ENCODE results near the gene AXDND1. TPM values are rescaled to one million over a fixed set of nuclear protein-coding genes. Genes with fewer than 3 reads are reported as not detected.
"Not testable (repeated sequence)": the region's sequence is repeated elsewhere in the genome, so short reads cannot be mapped to it uniquely, and the experiment has no call there.

AXDND1 gene
- total RNA-seq, 2 donors from 2014 or later, result not detected

DNA sequence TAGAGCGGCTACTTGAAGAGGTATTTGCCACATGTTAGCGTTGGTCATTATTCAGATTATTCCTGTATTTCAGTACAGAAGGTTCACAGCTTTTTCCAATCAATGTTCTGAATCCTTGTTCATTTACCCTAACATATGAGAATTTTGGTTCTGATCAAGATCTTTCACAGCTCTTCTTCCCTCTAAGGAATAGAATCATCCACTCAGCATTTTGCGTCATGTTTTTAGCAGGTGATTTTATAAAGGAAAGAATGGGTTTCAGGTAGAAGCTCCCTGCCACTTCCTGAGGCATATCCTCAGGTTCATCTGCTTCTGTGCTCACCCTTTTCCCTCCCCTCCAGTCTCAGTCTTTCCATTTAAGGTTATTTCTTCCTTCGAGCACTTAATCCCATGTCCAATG is 143.6 kb downstream of the AXDND1 start:
- ATAC-seq (ENCODE audit: insufficient number of reproducible peaks, low FRiP score, low read depth), result no peak
- no peak for DNase-seq (ENCODE audit: low spot score)
- TF ChIP-seq, protein P1, sequence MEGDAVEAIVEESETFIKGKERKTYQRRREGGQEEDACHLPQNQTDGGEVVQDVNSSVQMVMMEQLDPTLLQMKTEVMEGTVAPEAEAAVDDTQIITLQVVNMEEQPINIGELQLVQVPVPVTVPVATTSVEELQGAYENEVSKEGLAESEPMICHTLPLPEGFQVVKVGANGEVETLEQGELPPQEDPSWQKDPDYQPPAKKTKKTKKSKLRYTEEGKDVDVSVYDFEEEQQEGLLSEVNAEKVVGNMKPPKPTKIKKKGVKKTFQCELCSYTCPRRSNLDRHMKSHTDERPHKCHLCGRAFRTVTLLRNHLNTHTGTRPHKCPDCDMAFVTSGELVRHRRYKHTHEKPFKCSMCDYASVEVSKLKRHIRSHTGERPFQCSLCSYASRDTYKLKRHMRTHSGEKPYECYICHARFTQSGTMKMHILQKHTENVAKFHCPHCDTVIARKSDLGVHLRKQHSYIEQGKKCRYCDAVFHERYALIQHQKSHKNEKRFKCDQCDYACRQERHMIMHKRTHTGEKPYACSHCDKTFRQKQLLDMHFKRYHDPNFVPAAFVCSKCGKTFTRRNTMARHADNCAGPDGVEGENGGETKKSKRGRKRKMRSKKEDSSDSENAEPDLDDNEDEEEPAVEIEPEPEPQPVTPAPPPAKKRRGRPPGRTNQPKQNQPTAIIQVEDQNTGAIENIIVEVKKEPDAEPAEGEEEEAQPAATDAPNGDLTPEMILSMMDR (IDR thresholded peaks at IDR 0.05), result no peak
- H3K4me3 ChIP-seq, result no peak overlapping the region
- no peaks in the 10 kb centered on the region for H3K9me3 ChIP-seq
- H3K27me3 ChIP-seq (replicated peaks; ENCODE audit: insufficient read depth), result no peaks in the 10 kb centered on the region
- no peaks in the 10 kb centered on the region for H3K4me1 ChIP-seq (ENCODE audit: control insufficient read depth in 1 of 2, low read depth in 2 of 2)
- H3K36me3 ChIP-seq, result no peaks in the 10 kb centered on the region
- H3K27ac ChIP-seq, result no peak overlapping the region

DNA sequence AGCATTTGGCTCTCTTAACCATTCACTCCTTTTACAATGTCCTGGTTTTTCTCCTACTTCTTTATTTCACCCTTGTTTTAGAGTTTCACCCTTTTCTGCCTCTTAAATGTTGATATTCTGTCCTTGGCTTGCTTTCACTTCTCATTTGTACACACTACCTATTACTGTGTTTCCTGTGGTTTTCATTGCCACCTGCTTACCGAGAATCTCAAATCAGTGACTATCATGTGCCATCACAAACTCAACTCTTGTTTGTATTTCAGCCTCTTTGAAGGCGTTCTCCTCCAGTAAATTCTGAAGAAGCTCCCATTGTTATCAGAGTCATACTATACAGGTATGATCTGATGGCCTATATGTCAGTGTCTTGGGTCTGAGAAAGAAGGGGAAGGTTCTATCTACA is 144.3 kb downstream of the AXDND1 start:
- ATAC-seq (ENCODE audit: insufficient number of reproducible peaks, low FRiP score, low read depth) (no peak), DNase-seq (ENCODE audit: low spot score) (no peak)
- Histone ChIP-seq H3K4me1 (ENCODE audit: control insufficient read depth in 1 of 2, low read depth in 2 of 2) (no peaks in the 10 kb centered on the region), H3K9me3 (no peaks in the 10 kb centered on the region), H3K4me3 (no peak overlapping the region), H3K27ac (no peak overlapping the region), H3K36me3 (no peaks in the 10 kb centered on the region), H3K27me3 (replicated peaks; ENCODE audit: insufficient read depth) (no peaks in the 10 kb centered on the region)
- TF ChIP-seq, protein P1 (IDR thresholded peaks at IDR 0.05), result no peak

DNA sequence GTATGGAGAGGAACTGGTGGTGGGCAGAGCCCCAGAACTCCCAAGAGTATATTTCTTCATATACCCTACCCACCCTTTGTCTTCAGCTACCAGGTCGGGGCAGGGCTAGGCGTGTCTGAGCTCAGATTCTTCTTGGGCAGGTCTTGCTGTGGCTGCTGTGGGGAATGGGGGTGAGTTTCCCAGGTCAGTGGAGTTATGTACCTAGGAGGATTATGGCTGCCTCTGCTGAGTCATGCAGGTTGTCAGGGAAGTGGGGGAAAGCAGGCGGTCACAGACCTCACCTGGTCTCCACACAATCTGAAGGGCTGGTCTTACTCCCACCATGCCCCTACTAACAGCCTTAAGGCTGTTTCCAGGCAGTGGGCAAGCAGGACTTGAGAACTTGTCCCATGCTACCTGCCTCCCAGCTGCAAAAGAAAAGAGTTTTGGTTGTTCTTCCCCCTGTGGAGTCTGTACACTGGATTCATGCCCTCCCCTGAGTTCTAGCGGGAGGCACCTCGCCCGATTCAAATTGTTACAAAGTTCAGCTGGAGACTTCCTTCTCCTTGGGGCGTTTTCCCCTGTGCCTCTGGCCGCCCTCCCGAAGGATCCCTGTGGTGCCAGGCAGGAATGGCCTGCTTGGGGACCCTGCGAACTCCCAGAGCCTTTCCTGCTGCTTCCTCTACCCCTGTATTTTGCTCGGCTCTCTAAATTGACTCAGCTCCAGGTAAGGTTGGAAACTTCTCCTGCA is 151.4 kb downstream of the AXDND1 start:
- no peaks in the 10 kb centered on the region for H3K36me3 ChIP-seq
- no peaks in the 10 kb centered on the region for H3K4me1 ChIP-seq (ENCODE audit: control insufficient read depth in 1 of 2, low read depth in 2 of 2)
- ATAC-seq (ENCODE audit: insufficient number of reproducible peaks, low FRiP score, low read depth), result no peak

DNA sequence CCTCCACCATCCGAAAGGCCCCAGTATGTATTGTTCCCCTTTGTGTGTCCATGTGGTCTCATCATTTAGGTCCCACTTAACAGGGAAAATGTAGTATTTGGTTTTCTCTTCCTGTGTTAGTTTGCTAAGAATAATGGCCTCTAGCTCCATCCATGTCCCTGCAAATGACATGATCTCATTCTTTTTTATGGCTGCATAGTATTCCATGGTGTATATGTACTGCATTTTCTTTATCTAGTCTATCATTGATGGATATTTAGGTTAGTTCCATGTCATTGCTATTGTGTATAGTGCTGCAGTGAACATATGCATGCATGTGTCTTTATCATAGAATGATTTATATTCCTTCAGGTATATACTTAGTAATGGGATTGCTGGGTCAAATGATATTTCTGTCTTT is 152.8 kb downstream of the AXDND1 start:
- ATAC-seq (ENCODE audit: insufficient number of reproducible peaks, low FRiP score, low read depth); DNase-seq (ENCODE audit: low spot score): not testable (repeated sequence)

More for the DNA sequence above, 151.4 kb downstream of the AXDND1 start:
- Histone ChIP-seq H3K4me3 (no peak overlapping the region), H3K9me3 (no peaks in the 10 kb centered on the region), H3K27ac (no peak overlapping the region), H3K27me3 (replicated peaks; ENCODE audit: insufficient read depth) (no peaks in the 10 kb centered on the region)
- no peak for DNase-seq (ENCODE audit: low spot score)
- TF ChIP-seq, protein P1 (IDR thresholded peaks at IDR 0.05), result no peak

DNA sequence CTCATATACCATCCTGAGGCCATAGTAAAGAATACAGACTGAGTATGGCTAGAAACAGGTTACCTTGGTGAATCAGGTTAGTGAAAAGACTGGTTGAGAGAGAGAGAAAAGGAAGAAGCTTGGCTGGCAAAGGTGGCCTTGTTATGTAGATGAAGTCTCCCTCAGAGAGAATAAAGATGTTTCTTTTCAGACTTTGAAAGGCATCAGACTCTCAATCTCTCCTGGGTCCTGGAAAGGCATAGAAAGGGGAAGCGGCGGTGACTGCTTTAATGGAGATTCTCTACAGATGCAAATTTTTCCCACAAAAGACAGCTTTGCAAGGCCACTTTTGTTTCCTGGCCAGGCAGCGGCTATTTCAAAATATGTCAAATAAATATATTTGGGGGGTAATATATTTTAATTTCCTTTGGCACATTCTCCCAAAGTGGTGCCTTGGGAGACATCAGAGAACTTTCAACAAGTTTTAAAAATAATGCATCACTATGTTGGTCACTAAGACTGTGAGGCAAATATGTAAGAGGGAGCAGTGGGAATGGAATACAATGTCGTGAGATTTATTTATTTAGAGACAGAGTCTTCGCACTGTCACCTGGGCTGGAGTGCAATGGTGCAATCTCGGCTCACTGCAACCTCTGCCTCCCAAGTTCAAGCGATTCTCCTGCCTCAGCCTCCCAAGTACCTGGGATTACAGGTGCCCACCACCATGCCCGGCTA is 163.9 kb downstream of the AXDND1 start:
- ATAC-seq (ENCODE audit: insufficient number of reproducible peaks, low FRiP score, low read depth), result no peak
- H3K36me3 ChIP-seq, result no peaks in the 10 kb centered on the region
- H3K9me3 ChIP-seq, result no peaks in the 10 kb centered on the region
- H3K4me3 ChIP-seq, result no peak overlapping the region
- H3K27me3 ChIP-seq (replicated peaks; ENCODE audit: insufficient read depth), result no peaks in the 10 kb centered on the region
- DNase-seq (ENCODE audit: low spot score), result no peak
- no peaks in the 10 kb centered on the region for H3K4me1 ChIP-seq (ENCODE audit: control insufficient read depth in 1 of 2, low read depth in 2 of 2)
- TF ChIP-seq, protein P1 (IDR thresholded peaks at IDR 0.05), result no peak
- no peak overlapping the region for H3K27ac ChIP-seq

More for the DNA sequence above, 152.8 kb downstream of the AXDND1 start:
- H3K4me1 ChIP-seq (ENCODE audit: control insufficient read depth in 1 of 2, low read depth in 2 of 2); H3K4me3 ChIP-seq; H3K27me3 ChIP-seq (replicated peaks; ENCODE audit: insufficient read depth); H3K9me3 ChIP-seq; H3K36me3 ChIP-seq; H3K27ac ChIP-seq: not testable (repeated sequence)
